ENCODE measurements around the gene NELFCD.
"Not testable (repeated sequence)": the region's sequence is repeated elsewhere in the genome, so short reads cannot be mapped to it uniquely, and the experiment has no call there.

Gene NELFCD

GRCh38 chr20:59010321-59010994 lies 29.4 kb downstream of the NELFCD start:
- no peak for DNase-seq (ENCODE audit: low read depth)

GRCh38 chr20:59010995-59011873 lies 30.2 kb downstream of the NELFCD start:
- DNase-seq (ENCODE audit: low read depth): no peak

DNA sequence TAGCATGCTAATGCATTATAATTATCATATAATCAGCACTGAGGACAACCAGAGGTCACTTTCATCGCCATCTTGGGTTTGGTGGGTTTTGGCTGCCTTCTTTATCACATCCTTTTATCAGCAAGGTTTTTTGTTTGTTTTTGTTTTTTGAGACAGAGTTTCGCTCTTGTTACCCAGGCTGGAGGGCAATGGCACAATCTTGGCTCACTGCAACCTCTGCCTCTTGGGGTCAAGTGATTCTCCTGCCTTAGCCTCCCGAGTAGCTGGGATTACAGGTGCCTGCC lies 30.8 kb downstream of the NELFCD start:
- not testable (repeated sequence) for DNase-seq (ENCODE audit: low read depth)

- no peak for DNase-seq (ENCODE audit: low read depth)
Measured at GRCh38 chr20:59013031-59013951, 32.2 kb downstream of the NELFCD start.

- no peak for DNase-seq (ENCODE audit: low read depth)
Measured at GRCh38 chr20:59013959-59014608, 33.0 kb downstream of the NELFCD start.

DNA sequence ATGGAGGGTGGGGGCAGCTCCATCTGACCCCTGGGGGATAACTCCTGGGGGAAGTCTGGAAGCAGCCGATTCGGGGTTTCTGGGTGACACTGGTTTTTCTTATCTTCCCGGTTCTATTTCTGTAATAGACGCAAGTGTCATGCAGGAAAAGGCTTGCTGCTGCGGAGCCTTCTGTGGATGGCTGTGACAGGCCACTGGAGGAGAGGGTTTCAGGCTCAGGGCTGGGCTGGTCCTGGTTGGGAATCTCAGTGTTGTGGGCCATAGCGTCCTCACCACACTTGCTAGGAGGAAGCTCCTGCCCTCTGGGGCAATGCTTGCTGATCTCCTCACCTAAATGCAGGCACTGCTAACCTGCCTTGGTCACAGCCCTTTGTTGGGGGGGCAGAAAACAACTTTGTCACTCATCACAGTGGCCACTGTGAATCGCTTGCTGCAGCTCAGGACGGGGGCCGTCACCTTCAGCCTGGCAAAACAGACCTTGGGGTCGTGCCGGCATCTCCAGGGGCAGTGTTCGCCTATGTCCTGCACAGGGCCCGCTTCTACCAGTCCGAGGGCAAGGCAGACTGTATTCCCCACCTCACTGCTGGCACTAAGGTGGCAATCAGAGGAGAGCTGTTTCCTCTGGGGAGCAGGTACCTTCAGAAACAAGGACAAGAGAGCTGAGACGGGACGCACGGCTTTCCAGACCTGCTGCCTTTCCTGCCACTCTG lies 33.8 kb downstream of the NELFCD start:
- DNase-seq (ENCODE audit: low read depth): no peak

DNA sequence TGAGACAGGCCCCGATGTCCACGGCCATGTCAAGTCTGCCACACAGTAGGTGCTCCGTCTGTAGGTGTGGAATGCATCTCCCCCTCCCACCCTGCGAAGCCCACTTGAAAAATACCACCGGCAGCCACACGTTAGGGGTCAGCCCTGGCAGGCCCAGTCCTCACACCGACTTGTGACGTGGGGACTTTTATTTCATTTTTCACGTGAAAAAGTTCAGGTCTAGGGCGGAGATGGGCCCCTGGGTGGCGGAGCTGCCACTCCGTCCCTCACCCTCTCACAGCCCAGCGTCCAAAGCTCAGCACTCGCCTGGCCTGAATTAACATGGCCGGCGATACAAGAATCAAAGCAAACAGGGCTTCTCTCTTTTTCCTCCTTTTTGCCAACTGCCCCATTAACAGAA lies 34.4 kb downstream of the NELFCD start:
- DNase-seq (ENCODE audit: low read depth): no peak

- no peak for DNase-seq (ENCODE audit: low read depth)
Measured at GRCh38 chr20:59015812-59016711, 35.0 kb downstream of the NELFCD start.

DNA sequence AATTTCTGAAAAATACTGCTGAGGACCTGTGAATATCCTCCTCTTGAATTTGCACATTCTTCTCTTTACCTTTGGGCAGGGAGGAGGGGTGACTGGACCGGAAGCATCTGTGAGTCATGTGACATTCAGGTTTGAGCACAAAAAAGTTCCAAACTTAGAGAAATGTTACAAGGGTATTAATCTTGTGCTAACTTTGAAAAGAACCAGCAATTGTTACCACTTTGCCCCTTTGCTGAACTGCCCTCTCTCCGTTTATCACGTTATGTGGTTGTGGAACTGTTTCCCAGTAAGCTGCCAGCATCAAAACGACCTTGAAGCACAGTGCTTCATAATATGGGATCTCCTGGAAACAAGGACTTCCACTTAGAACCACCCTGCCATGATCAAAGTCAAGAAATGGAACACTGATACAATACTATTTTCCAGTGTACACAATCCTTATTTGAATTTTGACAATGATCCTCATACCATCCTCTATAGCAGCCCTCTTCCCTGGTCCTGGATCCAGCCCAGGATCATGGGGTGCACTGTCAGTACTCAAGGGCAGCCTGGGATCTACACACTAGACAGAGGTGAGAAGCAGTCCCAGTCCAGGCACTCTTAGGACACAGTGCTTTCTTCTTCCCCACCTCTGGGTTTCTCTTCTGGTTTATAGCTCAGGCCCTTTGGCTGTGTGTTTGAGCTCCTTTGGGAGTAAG lies 35.9 kb downstream of the NELFCD start:
- DNase-seq (ENCODE audit: low read depth): no peak

- no peak for DNase-seq (ENCODE audit: low read depth)
Measured at GRCh38 chr20:59017493-59018231, 36.6 kb downstream of the NELFCD start.

GRCh38 chr20:59018817-59019216 lies 37.8 kb downstream of the NELFCD start:
- no peak for DNase-seq (ENCODE audit: low read depth)

DNA sequence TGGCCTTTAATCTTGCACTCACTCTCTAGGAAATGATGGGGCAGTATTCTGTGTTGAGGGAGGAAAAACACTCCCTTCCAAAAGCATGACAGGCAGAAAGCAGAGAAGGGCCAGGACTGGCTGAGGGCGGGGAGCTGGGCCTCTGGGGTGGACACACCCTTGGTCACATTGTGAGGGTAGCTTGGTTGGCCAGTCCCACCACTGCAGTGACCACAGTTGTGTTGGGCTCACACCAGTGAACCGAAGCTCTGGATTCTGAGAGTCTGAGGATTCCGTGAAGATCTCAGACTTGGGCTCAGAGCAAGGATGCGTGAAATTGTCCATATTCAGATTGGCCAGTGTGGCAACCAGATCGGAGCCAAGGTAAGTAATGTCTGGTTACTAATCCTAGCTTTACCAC lies 38.2 kb downstream of the NELFCD start, which contains the start of gene TUBB1:
TUBB1 (plus strand) TSS at position 213 of the 400 bp plus-strand sequence; CDS start at position 307, 94 bp downstream.
- DNase-seq (ENCODE audit: low read depth): no peak

GRCh38 chr20:59020938-59021551 lies 40.0 kb downstream of the NELFCD start:
- no peak for DNase-seq (ENCODE audit: low read depth)

DNA sequence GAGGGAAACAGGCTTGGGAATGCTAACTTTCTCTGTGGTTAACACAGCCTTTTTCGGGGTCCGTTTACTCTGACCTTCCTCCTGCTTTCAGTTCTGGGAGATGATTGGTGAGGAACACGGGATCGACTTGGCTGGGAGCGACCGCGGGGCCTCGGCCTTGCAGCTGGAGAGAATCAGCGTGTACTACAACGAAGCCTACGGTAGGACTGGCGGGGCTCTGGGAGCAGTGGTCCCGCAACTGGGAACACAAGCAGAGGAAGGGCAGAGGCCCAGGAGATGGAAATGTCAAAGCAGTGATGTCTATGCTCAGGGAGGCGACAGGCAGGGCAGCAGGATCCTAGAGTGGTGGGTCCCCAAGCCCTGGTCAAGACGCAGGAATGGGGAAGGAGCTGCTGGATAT lies 41.7 kb downstream of the NELFCD start:
- DNase-seq (ENCODE audit: low read depth): no peak

GRCh38 chr20:59023616-59024015 lies 42.6 kb downstream of the NELFCD start:
- no peak for DNase-seq (ENCODE audit: low read depth)

GRCh38 chr20:59024111-59024530 lies 43.1 kb downstream of the NELFCD start:
- DNase-seq (ENCODE audit: low read depth): no peak

DNA sequence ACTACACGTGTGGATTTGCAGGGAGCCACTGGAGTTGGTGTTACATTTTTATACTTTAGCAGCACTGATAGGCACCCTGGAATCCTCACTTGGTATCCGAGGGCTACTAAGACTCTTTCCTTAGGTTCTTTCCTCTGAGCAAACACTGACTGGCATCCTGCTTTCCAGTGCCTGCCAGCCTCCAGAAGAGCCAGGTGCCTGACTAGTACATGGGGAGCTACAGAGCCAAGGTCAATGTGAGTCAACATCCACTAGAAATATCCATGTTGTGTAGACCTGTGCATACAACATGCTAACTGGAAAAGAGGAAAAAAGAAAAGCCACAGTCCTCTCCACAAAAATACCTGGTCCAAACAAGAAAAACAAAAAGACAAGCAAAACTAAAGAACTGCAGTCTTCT lies 44.0 kb downstream of the NELFCD start:
- no peak for DNase-seq (ENCODE audit: low read depth)

DNA sequence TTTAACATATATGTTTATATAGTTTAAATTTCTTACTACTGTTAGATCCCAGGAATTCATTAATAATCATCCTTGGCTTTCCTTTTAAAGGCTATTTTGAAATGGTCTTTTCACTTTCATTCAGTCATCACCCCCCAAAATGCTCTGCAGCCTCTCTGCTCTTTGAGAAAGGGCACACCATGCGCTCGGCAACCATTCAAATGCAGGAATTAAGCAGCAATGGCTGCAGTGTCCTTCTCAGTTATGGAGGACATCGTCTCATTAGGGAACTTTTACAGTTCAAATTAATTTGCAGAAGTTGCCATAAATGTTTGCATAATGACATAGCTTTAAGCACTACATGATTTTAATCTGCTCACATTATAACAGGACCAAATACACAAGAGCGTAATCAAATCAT lies 44.5 kb downstream of the NELFCD start:
- no peak for DNase-seq (ENCODE audit: low read depth)
